Measurements from ENCODE around the gene DGKQ. TPM values are rescaled to one million over a fixed set of nuclear protein-coding genes. Genes with fewer than 3 reads are reported as not detected.

DGKQ gene, protein sequence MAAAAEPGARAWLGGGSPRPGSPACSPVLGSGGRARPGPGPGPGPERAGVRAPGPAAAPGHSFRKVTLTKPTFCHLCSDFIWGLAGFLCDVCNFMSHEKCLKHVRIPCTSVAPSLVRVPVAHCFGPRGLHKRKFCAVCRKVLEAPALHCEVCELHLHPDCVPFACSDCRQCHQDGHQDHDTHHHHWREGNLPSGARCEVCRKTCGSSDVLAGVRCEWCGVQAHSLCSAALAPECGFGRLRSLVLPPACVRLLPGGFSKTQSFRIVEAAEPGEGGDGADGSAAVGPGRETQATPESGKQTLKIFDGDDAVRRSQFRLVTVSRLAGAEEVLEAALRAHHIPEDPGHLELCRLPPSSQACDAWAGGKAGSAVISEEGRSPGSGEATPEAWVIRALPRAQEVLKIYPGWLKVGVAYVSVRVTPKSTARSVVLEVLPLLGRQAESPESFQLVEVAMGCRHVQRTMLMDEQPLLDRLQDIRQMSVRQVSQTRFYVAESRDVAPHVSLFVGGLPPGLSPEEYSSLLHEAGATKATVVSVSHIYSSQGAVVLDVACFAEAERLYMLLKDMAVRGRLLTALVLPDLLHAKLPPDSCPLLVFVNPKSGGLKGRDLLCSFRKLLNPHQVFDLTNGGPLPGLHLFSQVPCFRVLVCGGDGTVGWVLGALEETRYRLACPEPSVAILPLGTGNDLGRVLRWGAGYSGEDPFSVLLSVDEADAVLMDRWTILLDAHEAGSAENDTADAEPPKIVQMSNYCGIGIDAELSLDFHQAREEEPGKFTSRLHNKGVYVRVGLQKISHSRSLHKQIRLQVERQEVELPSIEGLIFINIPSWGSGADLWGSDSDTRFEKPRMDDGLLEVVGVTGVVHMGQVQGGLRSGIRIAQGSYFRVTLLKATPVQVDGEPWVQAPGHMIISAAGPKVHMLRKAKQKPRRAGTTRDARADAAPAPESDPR
- 11.1 and 16.9 TPM in 2 replicates for total RNA-seq

DNA sequence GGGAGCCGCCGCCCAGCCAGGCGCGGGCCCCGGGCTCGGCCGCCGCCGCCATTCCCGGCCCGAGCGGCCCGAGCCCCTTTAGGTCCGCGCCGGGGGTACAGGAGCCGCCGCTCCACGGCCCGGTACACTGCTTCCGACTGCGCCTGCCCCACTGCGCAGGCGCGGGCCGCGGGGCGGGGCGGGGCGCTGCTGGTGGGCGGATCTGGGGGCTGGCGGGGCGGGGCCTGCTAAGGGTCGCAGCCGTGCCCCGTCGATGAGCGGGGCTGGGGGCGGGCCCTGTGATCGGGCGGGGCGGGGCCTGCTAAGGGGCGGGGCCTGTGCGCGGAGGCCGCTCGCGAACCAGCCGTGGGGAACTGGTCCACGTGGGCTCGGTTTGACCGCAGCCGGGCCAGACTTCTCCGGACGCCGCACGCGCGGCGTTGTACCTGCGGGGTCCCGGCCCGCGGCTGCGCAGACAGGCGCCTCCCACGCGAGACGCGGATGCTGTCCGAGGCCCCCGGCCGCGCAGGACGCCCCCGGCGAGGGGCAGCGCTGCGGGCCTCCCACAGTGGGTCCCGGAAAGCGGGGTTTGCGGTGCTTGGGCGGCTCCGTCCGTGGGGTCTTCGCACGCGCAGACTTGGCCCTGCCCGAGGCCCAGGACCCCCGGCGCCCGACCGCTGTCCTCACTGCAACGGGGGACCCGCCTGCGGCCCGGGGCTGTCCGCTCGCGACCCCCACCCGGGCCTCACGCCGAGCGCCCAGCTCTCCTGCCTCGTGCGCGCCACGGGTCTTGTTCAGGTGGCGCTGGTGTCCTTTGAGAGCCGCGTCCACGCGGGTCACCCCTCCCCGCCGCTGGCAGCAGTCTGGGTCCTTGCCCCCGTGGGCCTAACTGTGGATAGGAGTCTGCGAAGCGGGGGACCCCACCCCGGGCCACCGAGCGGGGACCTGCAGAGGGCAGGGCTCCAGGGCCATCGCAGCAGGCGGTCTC lies at the start of gene DGKQ:
Gene DGKQ, minus strand, starts transcription at position 139 of the 967 bp plus-strand sequence. Its CDS starts 87 bp downstream, at position 52.
- no peak for DNase-seq (ENCODE audit: low read depth)
- TF ChIP-seq, protein P1, sequence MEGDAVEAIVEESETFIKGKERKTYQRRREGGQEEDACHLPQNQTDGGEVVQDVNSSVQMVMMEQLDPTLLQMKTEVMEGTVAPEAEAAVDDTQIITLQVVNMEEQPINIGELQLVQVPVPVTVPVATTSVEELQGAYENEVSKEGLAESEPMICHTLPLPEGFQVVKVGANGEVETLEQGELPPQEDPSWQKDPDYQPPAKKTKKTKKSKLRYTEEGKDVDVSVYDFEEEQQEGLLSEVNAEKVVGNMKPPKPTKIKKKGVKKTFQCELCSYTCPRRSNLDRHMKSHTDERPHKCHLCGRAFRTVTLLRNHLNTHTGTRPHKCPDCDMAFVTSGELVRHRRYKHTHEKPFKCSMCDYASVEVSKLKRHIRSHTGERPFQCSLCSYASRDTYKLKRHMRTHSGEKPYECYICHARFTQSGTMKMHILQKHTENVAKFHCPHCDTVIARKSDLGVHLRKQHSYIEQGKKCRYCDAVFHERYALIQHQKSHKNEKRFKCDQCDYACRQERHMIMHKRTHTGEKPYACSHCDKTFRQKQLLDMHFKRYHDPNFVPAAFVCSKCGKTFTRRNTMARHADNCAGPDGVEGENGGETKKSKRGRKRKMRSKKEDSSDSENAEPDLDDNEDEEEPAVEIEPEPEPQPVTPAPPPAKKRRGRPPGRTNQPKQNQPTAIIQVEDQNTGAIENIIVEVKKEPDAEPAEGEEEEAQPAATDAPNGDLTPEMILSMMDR (conservative IDR thresholded peaks at IDR 0.05; ENCODE audit: low read depth, low read length) = no peak
- H3K4me3 ChIP-seq (ENCODE audit: low read depth, low read length) = peak within 1 kb of the TSS; percentile 66

DNA sequence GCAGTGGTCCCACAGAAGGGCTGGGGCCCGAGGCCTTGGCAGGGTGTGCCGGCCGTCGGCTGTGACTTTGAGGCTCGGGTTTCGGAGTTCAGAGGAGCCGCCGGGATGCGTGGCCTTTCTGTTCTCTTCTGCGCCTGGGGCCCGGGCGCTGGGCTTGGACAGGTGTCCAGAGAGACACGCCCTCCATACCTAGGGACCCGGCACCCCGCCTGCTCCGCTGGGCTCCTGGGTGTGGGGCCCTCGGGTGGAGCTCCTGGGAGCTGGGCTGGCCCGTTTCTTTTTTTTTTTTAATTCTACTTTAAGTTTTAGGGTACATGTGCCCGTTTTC lies 49.3 kb upstream of the DGKQ start:
- H3K4me3 ChIP-seq (ENCODE audit: low read depth, low read length) = no peak overlapping the region
- DNase-seq (ENCODE audit: low read depth) = no peak
- TF ChIP-seq, protein P1 (conservative IDR thresholded peaks at IDR 0.05; ENCODE audit: low read depth, low read length) = no peak

DNA sequence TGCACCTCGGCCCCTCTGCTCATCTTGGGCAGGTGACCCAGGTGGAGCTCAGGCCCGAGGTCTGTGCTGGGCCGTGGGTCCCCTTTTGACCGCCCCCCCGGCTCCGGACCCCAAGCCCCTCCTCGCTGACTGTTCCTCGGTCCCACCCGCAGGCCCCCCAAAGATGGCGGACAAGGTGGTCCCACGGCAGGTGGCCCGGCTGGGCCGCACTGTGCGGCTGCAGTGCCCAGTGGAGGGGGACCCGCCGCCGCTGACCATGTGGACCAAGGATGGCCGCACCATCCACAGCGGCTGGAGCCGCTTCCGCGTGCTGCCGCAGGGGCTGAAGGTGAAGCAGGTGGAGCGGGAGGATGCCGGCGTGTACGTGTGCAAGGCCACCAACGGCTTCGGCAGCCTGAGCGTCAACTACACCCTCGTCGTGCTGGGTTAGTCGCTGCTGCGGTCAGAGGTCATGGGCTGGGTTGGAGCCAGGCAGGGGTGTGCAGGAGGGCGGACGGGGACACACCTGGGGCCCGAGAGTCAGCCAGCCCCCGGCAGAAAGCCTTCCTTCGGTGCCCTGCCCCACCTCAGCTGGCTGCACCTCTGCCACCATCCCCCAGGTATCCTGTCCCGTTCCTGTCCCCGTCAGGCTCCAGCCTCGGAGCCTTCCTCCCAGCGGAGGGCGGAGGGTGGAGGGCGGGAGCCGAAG lies 48.8 kb upstream of the DGKQ start:
- TF ChIP-seq, protein P1 (conservative IDR thresholded peaks at IDR 0.05; ENCODE audit: low read depth, low read length) = no peak
- DNase-seq (ENCODE audit: low read depth) = no peak
- H3K4me3 ChIP-seq (ENCODE audit: low read depth, low read length) = no peak overlapping the region

DNA sequence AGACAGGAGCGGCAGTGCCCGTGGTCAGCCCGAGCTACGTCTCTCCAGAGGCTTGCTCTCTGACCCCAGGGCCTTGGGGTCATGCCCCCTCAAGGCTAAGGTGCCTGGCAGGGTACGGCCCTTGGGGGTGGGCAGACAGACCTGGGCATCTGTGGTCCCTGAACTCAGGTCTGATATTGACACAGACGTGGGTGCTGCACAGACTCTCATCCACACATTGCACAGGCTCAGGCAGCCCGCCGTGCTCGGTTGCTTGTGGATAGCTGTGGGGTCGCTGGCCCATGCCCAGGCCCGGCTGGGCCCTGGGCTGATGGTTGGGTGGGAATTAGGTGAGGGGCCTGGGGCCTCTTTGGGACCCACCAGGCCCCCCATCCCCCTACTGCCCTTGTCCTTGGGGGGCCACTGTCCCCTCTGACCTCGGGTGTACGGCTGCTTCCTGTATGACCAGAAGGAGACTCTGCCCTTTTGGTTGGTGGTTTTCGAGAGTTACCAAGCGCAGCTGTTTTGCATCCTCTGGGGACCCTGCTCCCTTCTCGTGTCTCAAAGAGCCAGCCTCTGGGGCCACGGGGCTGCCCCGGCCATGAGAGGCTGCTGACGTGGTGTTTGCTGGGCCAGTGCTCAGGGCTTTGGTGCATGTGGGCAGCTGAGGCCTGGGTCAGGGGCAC lies 48.1 kb upstream of the DGKQ start:
- H3K4me3 ChIP-seq (ENCODE audit: low read depth, low read length) = no peak overlapping the region
- TF ChIP-seq, protein P1 (conservative IDR thresholded peaks at IDR 0.05; ENCODE audit: low read depth, low read length) = no peak
- DNase-seq (ENCODE audit: low read depth) = no peak

DNA sequence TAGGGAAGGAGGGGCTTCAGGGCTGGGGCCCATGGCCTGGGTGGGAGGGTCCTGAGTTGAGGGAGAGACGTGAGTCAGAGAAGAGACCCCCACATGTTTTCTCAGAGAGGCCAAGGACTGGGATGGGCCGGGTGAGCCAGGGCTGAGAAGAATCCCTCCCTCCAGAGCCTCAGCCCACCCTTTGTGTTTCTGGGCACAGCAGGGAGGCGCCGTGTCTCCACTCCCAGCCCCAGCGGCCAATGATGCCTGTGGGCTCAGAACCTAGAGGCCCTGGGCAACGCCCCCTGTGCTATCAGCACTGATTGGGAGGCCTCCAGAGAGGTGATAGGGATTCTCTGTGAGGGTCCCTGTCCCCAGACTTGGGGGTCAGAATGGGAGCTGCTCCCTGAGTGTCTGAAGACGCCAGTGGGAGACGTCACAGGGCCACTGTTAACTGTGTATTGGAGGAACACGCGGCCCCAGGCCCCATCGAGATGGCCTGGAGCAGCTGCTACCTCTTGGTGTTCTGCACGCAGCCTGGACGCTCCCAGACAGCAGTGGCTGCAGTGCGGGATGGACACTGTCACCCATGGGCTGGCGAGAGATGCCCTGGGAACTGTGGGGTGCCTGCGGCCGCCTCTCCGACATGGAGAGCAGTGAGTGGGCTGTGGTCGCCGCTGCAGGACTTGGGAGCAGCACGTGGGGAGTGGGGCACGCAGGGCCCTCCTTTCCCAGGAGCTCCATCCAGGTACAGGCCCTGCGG lies 46.5 kb upstream of the DGKQ start:
- TF ChIP-seq, protein P1 (conservative IDR thresholded peaks at IDR 0.05; ENCODE audit: low read depth, low read length) = no peak
- DNase-seq (ENCODE audit: low read depth) = no peak
- H3K4me3 ChIP-seq (ENCODE audit: low read depth, low read length) = no peak overlapping the region
